Right kidney (tissue), 1 donor: ENCODE measurements around the gene HDGF.
A peak's percentile ranks its signal among the peaks of the same experiment; 100 is the strongest.
"Not testable (repeated sequence)": the region's sequence is repeated elsewhere in the genome, so short reads cannot be mapped to it uniquely, and the experiment has no call there.

ENCODE experiments used
- DNase-seq: peaks from one replicate; pipeline ENCODE4 v3.0.0-alpha.2; 2016

HDGF gene

GRCh38 chr1:156767879-156768604 is 16.6 kb upstream of the HDGF start:
- DNase-seq, result peak; percentile 49

GRCh38 chr1:156767101-156767878 is 15.8 kb upstream of the HDGF start, which contains the start of gene PRCC:
TSS of gene PRCC (plus strand) at chr1:156767535. CDS start at chr1:156767772, 237 bp downstream.
- peak; percentile 91 for DNase-seq

GRCh38 chr1:156766298-156767100 is 15.0 kb upstream of the HDGF start:
- DNase-seq, result peak; percentile 79

GRCh38 chr1:156765666-156766065 is 14.2 kb upstream of the HDGF start:
- DNase-seq, result no peak

DNA sequence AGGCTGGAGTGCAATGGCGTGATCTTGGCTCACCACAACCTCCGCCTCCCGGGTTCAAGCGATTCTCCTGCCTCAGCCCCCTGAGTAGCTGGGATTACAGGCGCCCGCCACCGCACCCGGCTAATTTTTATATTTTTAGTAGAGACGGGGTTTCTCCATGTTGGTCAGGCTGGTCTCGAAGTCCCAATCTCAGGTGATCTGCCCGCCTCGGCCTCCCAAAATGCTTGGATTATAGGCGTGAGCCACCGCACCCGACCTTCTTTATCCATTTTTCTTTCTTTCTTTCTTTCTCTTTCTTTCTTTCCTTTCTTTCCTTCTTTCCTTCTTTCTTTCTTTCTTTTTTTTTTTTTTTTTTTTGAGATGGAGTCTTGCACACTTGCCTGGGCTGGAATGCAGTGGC is 13.7 kb upstream of the HDGF start:
- DNase-seq, result not testable (repeated sequence)

DNA sequence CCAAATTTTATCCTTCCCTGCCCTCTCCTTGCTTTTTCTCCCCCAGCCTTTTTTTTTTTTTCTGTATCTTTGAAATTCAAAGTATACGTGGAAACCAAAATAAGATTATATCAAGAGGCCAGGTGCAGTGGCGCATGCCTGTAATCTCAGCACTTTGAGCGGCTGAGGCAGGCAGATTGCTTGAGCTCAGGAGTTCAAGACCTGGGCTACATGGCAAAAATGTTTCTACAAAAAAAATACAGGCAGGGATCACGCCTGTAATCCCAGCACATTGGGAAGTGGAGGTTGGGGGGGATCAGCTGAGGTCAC is 9.3 kb upstream of the HDGF start:
- DNase-seq, result no peak

- DNase-seq, result no peak
Observed at GRCh38 chr1:156760092-156760795, 8.8 kb upstream of the HDGF start.

GRCh38 chr1:156757572-156758253 is 6.2 kb upstream of the HDGF start:
- not testable (repeated sequence) for DNase-seq

DNA sequence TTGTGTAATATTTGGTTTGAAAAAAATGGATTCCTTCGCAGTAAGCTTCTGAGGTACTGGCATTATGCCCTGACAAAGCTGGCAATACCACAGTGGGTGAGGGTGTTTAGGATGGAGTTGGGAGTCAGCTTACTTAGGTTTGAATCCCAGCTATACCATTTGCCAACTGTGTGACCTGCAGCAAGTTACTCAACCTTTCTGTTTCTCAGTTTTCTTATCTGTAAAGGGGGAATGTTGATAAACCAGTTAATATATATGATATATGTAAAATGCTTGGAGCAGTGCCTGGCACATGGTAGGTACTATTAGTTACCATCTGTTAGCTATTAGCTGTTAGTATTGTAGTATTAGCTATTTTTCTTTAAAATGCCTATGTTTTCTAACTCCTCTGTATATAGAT is 4.9 kb upstream of the HDGF start:
- DNase-seq, result no peak

- DNase-seq, result no peak
Observed at GRCh38 chr1:156755527-156755950, 4.1 kb upstream of the HDGF start.

DNA sequence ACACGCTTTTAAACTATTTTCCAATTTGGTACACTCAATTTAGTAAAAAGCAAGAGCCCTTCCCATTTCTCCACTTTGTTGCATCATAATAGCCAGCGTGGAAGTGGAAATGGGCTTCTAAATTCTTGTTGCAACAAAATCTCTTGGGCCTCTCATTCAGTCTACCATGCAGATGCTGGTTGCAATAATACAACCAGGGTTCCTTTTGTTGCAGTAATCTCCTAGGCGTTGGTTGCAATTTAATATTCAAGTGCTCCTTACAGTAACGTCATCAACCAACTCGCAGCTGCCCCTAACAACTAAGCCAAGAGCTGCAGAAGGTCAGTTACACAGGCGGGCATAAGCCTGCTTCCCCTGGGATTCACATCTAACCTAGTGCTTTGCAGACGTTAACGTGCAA is 2.7 kb upstream of the HDGF start:
- no peak for DNase-seq

DNA sequence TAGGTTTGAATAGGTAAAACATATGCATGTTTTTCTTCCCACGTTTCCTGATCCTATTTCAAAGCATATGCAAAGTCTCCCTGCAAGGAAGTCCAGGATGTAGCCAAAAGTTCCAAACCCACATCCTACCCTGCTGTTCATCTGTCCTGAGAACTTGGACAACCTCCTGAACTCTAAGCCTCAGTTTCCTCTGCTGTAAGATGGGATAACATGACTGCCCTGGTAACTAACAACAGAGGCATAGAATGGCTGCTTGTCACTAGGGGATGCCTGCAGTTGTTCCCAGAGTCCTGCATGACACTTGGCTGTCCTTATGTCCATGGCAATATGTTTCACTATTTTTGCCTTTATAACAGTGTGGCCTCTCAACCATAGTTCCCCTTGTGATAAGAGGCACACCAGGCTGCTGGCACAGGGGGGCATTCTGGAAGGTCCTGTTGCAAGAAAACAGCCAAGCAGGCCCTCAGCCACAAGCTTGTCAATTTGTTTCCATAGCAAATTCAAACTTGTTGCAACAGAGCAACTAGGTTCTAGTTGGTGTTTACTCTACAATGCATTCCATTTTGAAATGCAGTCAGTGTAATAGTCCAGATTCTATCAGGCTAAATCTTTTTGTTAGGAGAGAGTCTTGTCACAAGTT is 1.5 kb upstream of the HDGF start:
- no peak for DNase-seq

- peak; percentile 83 for DNase-seq
Observed at GRCh38 chr1:156751757-156752481, 444 bp upstream of the HDGF start.

GRCh38 chr1:156750711-156751450 is 594 bp downstream of the HDGF start:
- peak; percentile 79 for DNase-seq

DNA sequence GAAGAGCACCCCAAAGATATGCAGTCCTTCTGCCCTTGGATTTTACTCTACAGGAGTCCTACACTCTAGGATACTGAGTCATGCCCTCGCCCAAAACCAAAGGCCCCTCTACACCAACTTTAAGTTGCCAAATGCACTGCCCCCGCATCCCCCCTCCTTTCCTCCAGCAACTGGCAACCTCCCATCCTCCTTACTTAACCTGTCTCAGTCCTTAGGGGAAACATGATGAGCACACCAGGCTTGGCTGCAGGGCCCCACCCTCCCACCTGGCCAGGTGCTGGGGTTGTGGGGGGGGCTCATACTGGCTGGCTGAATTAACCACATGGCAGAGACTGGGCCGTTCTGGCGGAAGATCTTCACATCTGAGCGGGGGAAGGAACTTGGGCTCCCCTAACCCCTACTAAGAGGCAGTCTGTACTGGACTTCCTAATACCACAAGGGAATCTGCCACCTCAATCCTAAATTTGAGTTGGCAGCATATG is 1.2 kb downstream of the HDGF start:
- DNase-seq, result peak; percentile 56

DNA sequence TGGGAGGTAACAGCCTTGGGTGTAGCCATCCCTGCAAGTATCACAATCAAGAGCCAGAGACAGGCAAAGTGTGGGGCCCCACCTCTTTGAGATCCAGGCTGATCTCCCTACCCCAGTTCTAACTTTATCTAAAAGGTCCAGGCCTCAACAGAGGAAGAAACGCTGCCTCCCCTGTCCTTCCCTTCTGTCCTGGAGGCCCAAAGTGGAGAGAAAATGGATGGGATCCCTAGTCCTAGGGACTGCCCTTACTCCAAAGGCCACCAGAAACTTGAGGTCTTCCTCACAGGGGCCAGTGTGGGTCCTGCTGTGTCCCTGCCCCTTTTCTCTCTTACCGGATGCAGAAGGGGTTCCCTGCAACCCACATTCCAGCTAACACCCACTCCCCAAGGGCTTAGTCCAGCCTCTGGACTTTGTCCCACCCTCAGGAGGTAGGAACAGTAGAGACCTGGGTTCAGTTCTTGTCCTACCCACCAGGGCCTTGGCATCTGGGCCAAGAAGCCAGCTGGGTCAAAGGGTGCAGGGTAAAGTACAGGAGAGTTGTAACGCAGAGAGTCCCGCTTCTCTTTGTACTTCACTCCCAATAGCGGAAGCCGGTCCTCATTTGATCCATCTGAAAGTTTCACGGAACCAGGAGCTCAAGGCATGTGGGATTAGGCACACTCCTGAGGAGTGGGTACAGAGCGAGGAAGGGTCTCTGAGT is 1.9 kb downstream of the HDGF start:
- no peak for DNase-seq

GRCh38 chr1:156748670-156749418 is 2.6 kb downstream of the HDGF start:
- DNase-seq, result no peak
